Hepatocyte (in vitro differentiated cells): ENCODE results near the gene PKM.

Source experiments
- EZH2phosphoT487 ChIP-seq: fragments of 200-600 bp; sonication (generic); IDR thresholded peaks from one replicate; pipeline ENCODE4 v1.6.1; 2018; ENCODE audit warnings: antibody characterized with exemption, mild to moderate bottlenecking, low read depth, moderate library complexity; ENCODE audit not compliant: unreplicated experiment, severe bottlenecking
- TF ChIP-seq, protein P1 (sequence below): fragments of 200-600 bp; sonication (generic); IDR thresholded peaks from 2 replicates; pipeline ENCODE4 v1.5.1; 2016; ENCODE audit warnings: antibody characterized with exemption, mild to moderate bottlenecking; ENCODE audit not compliant: poor library complexity

DNA sequence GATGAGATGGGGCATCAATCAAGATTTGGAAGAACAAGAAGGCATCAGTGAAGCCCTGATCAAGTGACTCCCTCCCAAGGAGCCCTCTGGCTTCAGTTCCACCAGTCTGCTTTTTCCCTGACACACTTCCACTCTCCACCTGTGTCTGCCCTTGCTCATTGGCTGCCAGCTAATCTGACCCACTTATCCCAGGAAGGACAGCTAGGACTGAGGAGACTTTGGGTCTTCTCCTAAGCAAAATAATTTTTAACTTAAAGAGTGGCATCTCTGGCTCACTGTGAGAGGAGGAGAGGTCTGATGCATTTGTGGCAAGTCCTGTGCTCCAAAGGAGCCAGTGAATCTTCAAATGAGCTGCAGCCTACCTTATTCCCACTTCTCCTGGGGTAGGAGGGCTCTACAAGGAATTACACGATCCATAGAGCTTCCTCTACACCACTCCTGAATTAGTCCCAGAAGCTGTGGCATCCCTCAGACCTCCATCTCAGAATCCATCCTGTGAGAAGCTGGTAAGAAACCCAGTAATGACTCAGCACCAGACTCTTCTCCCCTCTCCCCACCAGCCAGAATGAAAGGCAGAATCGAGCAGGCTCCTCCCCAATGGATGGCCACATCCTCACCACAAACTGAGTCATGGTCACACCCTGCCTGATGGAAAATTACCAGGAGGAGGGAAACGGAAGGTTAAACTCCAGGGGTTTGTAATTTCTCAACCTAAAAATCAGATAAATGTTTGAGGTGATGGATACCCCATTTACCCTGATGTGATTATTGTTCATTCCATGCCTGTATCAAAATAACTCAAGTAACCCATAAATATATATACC, 6.3 kb upstream of the PKM start:
- TF ChIP-seq EZH2phosphoT487: no peak
- TF ChIP-seq, protein P1, sequence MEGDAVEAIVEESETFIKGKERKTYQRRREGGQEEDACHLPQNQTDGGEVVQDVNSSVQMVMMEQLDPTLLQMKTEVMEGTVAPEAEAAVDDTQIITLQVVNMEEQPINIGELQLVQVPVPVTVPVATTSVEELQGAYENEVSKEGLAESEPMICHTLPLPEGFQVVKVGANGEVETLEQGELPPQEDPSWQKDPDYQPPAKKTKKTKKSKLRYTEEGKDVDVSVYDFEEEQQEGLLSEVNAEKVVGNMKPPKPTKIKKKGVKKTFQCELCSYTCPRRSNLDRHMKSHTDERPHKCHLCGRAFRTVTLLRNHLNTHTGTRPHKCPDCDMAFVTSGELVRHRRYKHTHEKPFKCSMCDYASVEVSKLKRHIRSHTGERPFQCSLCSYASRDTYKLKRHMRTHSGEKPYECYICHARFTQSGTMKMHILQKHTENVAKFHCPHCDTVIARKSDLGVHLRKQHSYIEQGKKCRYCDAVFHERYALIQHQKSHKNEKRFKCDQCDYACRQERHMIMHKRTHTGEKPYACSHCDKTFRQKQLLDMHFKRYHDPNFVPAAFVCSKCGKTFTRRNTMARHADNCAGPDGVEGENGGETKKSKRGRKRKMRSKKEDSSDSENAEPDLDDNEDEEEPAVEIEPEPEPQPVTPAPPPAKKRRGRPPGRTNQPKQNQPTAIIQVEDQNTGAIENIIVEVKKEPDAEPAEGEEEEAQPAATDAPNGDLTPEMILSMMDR: no peak
